Esophagus muscularis mucosa (tissue), 4 donors: ENCODE measurements around the gene BMAL1. TPM values are rescaled to one million over a fixed set of nuclear protein-coding genes. Genes with fewer than 3 reads are reported as not detected.

Source experiments
- DNase-seq: peaks from one replicate; pipeline ENCODE4 v3.0.0-alpha.2; 2017; ENCODE audit errors: extremely low spot score
- H3K27ac ChIP-seq, 4 donors: fragments of 200-600 bp; sonication (generic); replicated peaks in 1 of 4; 1 replicate in 3 of 4; 2 replicates in 1 of 4; pipeline ENCODE4 v1.5.1; 2016 to 2019; ENCODE audit warnings: mild to moderate bottlenecking in 1 of 4
- H3K27me3 ChIP-seq, 4 donors: fragments of 200-600 bp; sonication (generic); one replicate each; pipeline versions ENCODE4 v1.5.1 to v1.6.0; 2016 to 2019
- H3K36me3 ChIP-seq, 4 donors: fragments of 200-600 bp; sonication (generic); one replicate each; pipeline ENCODE4 v1.5.1; 2016 to 2019
- H3K4me1 ChIP-seq, 4 donors: fragments of 200-600 bp; sonication (generic); one replicate each; pipeline ENCODE4 v1.5.1; 2016 to 2019
- H3K4me3 ChIP-seq, 4 donors: fragments of 200-600 bp; sonication (generic); 1 replicate in 2 of 4; 2 replicates in 2 of 4; pipeline ENCODE4 v1.5.1; 2016 to 2019; ENCODE audit warnings: mild to moderate bottlenecking in 4 of 4, moderate library complexity in 1 of 4
- H3K9me3 ChIP-seq, 4 donors: fragments of 200-600 bp; sonication (generic); 1 replicate in 3 of 4; 2 replicates in 1 of 4; pipeline ENCODE4 v1.5.1; 2016 to 2019
- CTCF ChIP-seq, 3 experiments: fragments of 200-600 bp in 2 of 3; fragments of 450-650 bp in 1 of 3; sonication (generic) in 2 of 3; IDR thresholded peaks; one replicate each; pipeline ENCODE4 v1.5.1; 2017 to 2019; ENCODE audit warnings: antibody characterized with exemption in 3 of 3, mild to moderate bottlenecking in 2 of 3, moderate library complexity in 1 of 3
- EP300 ChIP-seq: sonication (generic); formaldehyde crosslinking; IDR thresholded peaks from one replicate; pipeline ENCODE4 v1.6.1; 2017; ENCODE audit warnings: antibody characterized with exemption
- POLR2A ChIP-seq: fragments of 450-650 bp; IDR thresholded peaks from one replicate; pipeline ENCODE4 v1.6.1; 2017; ENCODE audit warnings: antibody characterized with exemption, moderate library complexity, mild to moderate bottlenecking, low read depth
- POLR2AphosphoS5 ChIP-seq, 2 donors: sonication (generic); formaldehyde crosslinking; IDR thresholded peaks; one replicate each; pipeline ENCODE4 v1.6.1; 2017; ENCODE audit warnings: antibody characterized with exemption in 2 of 2
- whole genome bisulfite sequencing: methylation state at CpG from one replicate; pipeline ENCODE4 v1.1.5; 2018; 5-methylcytosine and 5-hydroxymethylcytosine counted together
- intact Hi-C: fragments of 100-400 bp; cut with DNase I; formaldehyde crosslinking; loops from one replicate; pipeline ENCODE4 v1.15.1; 2023
- total RNA-seq, 4 donors: library from RNA; depleted of rRNA; stranded (reverse); fragments of >200 nt; gene quantifications; one replicate each; pipeline versions ENCODE4 v1.1.0 to v1.2.1, GENCODE V29; 2016

The BMAL1 gene
- total RNA-seq, 4 donors from 2014 or later = 31.1 to 36.4 (median 33.9) TPM

- intact Hi-C loops = no loop called here
- Histone ChIP-seq H3K9me3 (no peaks in the 10 kb centered on the region), H3K4me3 (peak overlapping the region in 1 of 4 donors; percentile 16), H3K4me1 (peaks cover 24 to 32% (median 31%) of the 10 kb centered on the region in 4 donors), H3K36me3 (no peaks in the 10 kb centered on the region), H3K27ac (peak overlapping the region; percentile 70 to 82 (median 77)), H3K27me3 (no peaks in the 10 kb centered on the region)
- TF ChIP-seq EP300 (no peak), POLR2A (no peak), POLR2AphosphoS5 (IDR thresholded peaks at IDR 0.05) (no peak), CTCF (IDR thresholded peaks at IDR 0.05) (no peak)
- 56% methylated on average over 15 of the region's 16 CpGs for WGBS
- peak; percentile 91 for DNase-seq
These were observed 16.5 kb upstream of the BMAL1 start for GRCh38 chr11:13260963-13261588.

GRCh38 chr11:13261591-13262061, 16.0 kb upstream of the BMAL1 start:
- Histone ChIP-seq H3K36me3 (no peaks in the 10 kb centered on the region), H3K27ac (peak overlapping the region; percentile 70 to 82 (median 77)), H3K4me1 (peaks cover 24 to 32% (median 31%) of the 10 kb centered on the region in 4 donors), H3K4me3 (peak overlapping the region in 1 of 4 donors; percentile 16), H3K9me3 (no peaks in the 10 kb centered on the region), H3K27me3 (no peaks in the 10 kb centered on the region)
- WGBS = 23% methylated on average over 8 of the region's 8 CpGs
- intact Hi-C loops = no loop called here
- DNase-seq = peak; percentile 80
- TF ChIP-seq POLR2A (no peak), POLR2AphosphoS5 (IDR thresholded peaks at IDR 0.05) (peak; percentile 8 to 73)

- WGBS = 46% methylated on average over 3 of the region's 3 CpGs
- no peaks in the 10 kb centered on the region for H3K36me3 ChIP-seq
- TF ChIP-seq POLR2A (no peak), POLR2AphosphoS5 (IDR thresholded peaks at IDR 0.05) (no peak), EP300 (no peak), CTCF (IDR thresholded peaks at IDR 0.05) (no peak)
- no peak for DNase-seq
- intact Hi-C loops = no loop called here
- no peaks in the 10 kb centered on the region for H3K27me3 ChIP-seq
- H3K4me1 ChIP-seq = peaks cover 24 to 32% (median 31%) of the 10 kb centered on the region in 4 donors
- peak overlapping the region; percentile 70 to 82 (median 77) for H3K27ac ChIP-seq
- H3K4me3 ChIP-seq = no peak overlapping the region
- H3K9me3 ChIP-seq = no peaks in the 10 kb centered on the region
These were observed 15.5 kb upstream of the BMAL1 start for GRCh38 chr11:13262096-13262495.

GRCh38 chr11:13268791-13269190, 8.8 kb upstream of the BMAL1 start:
- H3K36me3 ChIP-seq = no peaks in the 10 kb centered on the region
- no peaks in the 10 kb centered on the region for H3K9me3 ChIP-seq
- intact Hi-C loops = no loop called here
- H3K4me3 ChIP-seq = no peak overlapping the region
- TF ChIP-seq CTCF (IDR thresholded peaks at IDR 0.05) (no peak), EP300 (no peak), POLR2A (no peak), POLR2AphosphoS5 (IDR thresholded peaks at IDR 0.05) (no peak)
- no peak overlapping the region for H3K27ac ChIP-seq
- no peak for DNase-seq
- peaks cover 0 to 9% (median 0%) of the 10 kb centered on the region in 4 donors for H3K4me1 ChIP-seq
- H3K27me3 ChIP-seq = no peaks in the 10 kb centered on the region

GRCh38 chr11:13269775-13270174, 7.8 kb upstream of the BMAL1 start:
- H3K4me1 ChIP-seq = peaks cover 0 to 9% (median 0%) of the 10 kb centered on the region in 4 donors
- no peak overlapping the region for H3K27ac ChIP-seq
- H3K36me3 ChIP-seq = no peaks in the 10 kb centered on the region
- DNase-seq = peak; percentile 24
- TF ChIP-seq EP300 = no peak
- TF ChIP-seq POLR2AphosphoS5 (IDR thresholded peaks at IDR 0.05) = no peak
- TF ChIP-seq CTCF (IDR thresholded peaks at IDR 0.05) = no peak
- intact Hi-C loops = no loop called here
- no peak overlapping the region for H3K4me3 ChIP-seq
- no peaks in the 10 kb centered on the region for H3K27me3 ChIP-seq
- no peaks in the 10 kb centered on the region for H3K9me3 ChIP-seq
